Stimulated activated CD4-positive, alpha-beta T cell treated with anti-CD3 and anti-CD28 coated beads, Interleukin-2, amount 100 ng/mL, for 48 hours (primary cell): ENCODE results near the gene MEN1.

ENCODE experiments used
- DNase-seq, 2 donors: peaks; one replicate each; pipeline ENCODE4 v3.0.0-alpha.2; 2020

The MEN1 gene

DNA sequence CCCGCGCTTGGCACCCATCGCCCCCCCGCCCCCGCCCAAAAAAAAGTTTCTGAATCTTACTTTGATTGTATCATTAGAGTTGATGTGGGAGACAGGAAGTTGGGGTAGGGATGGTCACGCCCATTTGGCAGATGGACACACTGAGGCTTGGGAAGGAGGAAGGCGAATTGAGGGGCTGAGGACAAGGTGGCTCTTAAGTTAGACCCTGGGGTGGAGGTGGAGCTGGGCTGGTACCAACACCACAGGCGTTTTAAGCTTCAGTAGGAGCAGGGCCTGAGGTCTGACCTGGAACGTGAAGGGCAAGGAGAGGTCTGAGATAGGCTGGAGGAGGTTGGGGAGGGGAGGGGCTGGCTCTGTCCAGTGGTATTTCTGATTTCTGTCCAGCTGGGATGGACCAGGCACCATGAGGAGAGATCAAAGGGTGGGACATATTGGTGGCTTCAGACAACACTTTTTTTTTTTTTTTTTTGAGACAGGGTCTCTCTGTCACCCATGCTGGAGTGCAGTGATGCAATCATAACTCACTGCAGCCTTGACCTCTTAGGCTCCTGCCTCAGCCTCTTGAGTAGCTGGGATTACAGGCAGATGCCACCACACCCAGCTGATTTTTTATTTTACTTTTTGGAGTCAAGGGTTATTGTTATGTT lies 34.9 kb upstream of the MEN1 start:
- no peak for DNase-seq

DNA sequence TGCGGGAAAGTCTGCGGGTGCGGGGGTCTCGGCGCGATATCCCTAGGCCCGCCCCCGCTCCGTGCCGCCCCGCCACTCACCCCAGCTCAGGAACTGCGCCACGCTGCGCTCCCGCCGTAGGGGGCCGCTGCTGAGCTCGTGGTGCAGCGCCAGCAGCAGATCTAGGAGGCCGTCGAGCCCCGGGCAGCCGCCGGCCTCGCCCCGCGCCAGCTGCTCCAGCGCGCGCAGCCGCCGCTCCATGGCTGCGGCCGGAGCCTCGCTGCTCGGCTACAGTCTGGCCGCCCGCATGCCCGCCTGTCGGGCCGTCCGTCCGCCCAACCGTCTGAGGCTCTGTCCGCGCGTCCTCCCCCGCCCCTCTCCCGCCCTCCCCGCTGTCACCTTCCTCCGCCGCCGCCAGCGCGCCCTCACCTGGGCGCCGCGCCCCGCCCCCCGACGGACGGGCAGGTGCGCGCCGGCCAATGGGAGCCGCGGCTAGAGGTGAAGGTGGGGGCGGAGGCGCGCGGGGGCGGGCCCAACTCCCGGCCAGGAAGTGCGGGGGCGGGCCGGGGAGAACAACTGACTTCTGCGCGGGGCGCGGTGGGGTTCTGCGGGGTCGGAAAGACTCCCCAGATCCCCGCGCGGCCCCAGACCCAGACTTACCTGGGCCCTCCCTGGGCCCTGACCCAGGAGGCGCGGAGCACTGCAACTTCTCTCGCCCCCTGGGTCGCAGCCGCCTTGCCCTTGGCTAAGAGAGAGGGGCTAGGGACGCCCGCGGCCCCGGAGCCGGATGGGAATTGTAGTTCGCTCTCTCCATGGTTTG lies 34.2 kb upstream of the MEN1 start, which contains the start of gene CDC42BPG:
Gene CDC42BPG (minus strand): TSS at position 324 of the 799 bp plus-strand sequence. CDS start 84 bp downstream, at position 240.
- DNase-seq: no peak

DNA sequence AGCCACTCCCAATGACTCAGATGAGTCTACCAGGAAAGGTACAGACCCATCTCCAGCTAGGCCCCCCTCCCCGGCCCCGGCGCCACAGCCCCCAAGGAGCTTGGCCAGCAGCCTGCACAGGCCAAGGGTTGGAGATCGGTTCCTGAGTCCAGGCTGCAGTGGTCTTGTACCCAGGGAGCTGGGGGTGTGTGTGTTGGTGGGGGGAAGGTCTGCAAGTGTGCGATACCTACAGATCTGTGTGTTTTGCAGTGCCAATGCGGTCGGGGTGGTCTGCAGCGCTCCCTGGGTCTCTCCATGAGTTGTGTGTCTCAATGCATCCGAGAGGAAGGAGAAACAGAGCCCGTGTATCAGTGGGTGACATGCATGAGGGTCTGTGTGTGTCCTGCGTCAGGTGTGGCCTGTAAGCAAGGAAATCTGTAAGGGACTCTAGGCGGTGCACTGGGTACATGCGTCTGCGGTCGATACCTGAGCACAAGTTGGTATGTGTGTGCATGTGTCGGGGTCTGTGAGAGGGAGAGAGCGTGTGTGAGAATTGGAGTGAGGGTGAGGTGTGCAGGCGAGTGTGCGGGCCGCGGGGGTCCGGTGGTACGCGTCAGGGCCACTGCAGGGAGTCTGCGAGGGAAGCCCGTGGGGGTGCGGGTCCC lies 33.5 kb upstream of the MEN1 start:
- no peak for DNase-seq

DNA sequence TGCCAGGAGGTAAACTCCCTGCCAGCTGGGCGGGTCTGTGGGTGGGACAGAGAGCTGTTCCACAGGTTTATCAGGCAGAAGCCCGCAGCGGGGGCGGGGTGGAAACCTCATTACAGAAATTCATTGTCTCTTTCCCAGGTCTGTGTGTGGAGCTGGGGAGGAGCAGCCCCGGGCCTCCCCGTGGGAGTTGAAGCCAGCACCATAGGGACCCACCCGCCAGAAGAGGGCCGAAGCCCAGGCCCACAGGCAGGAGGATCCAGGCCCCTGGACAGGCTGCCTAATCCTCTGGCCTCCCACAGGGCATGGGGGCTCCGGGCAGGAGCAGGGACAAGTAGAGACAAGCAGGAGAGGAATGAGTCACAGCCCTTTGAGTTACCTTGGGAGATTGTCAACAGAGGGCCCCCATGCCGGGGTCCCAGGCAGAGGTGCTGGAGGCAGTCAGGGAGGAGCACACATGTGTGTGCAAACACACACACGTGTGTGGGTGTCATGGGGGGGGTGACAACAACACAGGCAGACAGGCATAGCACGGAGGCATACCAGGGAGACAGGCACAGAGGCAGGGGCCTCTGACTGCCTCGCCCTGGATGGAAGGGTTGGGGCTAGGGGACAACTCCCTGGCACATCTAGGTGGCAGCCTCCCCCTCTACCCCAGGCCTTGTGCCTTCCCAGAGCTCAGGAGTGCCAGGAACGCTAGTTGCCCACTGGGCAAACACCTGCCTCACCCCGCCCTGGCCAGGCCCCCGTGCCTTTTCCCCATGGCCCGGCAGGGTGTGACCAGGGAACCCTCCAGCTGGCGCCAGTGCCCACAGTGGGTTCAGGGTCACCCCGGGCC lies 32.7 kb upstream of the MEN1 start:
- DNase-seq: no peak

- DNase-seq: no peak
These were observed 32.0 kb upstream of the MEN1 start for GRCh38 chr11:64842366-64842759.

DNA sequence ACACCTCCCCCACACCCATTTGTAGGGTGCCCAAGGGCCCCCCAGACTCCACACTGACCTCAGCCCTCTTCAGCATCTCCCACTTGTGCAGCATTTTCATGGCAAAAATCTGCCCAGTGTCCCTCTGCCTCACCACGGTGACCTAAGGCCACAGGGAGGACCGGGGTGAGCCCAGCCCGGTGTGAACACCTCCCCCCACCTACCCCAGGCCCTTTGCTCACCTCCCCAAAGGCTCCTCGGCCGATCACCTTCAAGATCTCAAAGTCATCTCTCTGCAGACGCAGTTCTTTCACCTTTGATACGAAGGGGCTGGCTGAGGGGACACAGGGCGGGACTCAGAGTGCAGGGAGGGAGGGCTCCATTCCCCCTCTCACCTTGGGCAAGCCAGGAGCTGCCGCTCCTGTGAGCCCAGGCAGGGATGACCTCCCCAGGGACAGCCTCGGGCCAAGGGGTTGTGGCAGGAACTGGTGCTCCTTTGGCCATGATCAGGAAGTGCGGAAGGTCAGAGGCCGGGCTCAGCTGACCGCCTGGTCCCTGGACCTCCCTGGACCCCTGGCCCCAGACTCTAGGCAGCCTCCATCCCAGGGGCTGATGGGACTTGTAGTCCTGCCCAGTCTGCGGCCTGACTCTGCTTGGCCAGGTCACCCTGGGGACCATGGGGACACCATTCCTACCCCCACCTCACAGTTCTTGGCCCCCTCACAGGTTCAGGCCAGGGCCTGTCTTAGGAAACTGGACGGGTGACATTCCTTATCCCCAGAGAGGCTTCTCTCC lies 31.4 kb upstream of the MEN1 start:
- DNase-seq: no peak

DNA sequence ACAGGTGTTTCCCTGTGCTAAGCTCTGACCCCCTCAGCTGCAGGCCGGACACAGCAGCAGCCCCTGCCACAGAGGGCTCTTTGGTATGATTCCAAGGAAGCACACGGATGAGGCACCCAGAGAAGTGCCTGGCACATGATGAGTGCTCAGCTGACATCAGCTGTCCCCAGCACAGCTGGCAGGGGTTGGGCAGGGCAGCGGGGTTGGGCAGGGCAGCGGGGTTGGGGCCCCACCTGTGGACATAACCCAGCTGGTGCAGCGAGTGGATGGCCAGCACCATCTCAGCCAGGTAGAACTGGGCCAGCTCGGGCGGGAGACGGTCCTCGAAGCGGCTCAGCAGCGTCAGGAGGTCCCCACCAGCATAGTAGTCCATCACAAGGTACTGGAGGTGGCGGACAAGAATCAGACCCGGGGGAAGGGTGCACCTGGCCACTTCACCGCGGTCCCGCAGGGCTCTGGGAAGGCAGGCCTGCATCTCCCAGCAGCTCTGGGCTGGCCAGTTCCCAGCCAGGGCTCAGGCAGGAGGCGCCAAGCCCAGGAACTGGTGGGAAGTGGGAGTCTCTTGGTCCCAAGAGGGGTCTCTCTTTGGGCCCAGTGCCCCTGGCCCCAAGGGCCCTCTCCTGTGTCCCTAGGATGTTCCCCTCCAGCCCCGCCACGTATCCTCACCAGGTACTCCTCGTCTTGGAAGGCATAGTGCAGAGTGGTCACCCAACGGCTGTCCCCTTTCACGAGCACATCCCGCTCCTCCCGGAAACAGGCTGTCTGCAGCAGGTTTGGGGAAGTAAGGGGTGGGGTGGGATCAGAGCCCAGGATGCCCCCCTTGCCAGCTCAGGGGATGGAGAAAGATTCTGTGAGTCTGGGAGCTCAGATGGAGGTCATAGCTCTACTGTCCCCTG lies 29.8 kb upstream of the MEN1 start:
- no peak for DNase-seq

DNA sequence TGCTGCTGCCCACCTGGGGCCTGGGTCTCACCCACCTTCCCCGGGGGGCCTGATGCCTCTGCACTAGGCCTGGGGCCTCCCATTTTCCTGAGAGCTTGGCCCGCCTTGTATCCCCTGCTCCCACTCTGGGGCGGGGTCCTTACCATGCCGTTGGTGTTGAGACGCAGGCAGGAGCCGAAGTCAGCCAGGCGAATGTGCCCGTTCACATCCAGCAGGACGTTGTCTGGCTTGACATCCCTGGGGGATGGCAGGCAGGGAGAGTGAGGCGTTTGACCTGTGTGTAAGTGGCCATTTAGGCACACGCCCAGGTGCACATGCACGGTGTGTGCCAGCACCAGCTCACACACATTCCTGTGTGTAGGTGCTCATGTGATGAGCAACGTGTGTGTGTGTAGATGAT lies 29.0 kb upstream of the MEN1 start:
- no peak for DNase-seq

GRCh38 chr11:64838600-64839334 lies 28.4 kb upstream of the MEN1 start:
- no peak for DNase-seq

DNA sequence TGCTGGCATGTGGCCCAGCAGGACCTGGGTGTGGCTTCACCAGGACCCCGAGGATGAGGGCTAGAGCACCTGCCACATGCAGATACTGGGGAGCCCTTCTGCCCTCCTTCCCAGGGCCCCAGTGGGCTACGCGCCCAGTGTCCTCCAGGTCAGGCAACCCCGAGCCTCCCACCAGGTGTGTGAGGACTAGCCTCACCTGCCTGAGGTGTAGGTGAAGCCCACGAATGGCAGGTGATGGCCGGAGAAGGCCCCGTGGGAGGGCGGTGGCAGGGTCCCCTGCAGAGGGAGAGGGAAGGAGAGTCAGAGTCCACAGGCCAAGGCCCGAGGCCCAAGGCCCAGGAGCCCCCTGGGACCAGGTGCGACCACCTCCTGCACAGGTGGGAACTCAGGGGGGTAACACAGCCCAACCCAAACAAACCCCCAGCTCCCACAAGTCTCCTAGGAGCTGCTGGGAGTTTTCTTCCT lies 27.6 kb upstream of the MEN1 start:
- no peak for DNase-seq

DNA sequence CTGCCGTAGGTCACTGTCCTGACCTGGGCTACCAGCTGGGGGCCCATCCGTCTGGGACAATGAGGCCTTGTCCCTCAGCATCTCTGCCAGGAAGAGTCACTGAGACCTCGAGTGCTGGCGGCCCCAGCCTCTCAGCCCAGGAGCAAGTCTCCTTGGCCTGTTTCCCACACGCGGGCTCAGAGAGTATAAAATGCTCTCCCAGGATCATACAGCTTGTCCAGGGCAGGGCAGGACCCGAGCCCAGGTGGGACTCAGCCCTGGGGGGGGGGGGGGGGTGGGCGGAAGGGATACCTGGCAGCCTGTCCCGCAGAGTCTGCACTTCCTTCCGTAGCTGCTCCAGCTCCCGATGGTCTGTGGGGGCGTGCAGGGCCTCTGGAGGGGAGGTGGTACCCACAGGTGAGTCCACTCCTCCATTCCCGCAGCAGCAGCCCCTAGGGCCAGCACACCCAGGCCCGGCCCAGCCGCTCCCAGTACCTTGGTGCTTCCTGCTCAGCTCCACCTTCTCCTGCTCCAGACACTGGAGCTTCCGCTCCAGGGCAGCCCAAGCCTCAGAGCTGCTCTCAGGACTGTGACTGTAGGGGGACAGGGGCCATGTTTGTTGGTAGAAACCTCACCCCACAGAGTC lies 26.2 kb upstream of the MEN1 start:
- no peak for DNase-seq

DNA sequence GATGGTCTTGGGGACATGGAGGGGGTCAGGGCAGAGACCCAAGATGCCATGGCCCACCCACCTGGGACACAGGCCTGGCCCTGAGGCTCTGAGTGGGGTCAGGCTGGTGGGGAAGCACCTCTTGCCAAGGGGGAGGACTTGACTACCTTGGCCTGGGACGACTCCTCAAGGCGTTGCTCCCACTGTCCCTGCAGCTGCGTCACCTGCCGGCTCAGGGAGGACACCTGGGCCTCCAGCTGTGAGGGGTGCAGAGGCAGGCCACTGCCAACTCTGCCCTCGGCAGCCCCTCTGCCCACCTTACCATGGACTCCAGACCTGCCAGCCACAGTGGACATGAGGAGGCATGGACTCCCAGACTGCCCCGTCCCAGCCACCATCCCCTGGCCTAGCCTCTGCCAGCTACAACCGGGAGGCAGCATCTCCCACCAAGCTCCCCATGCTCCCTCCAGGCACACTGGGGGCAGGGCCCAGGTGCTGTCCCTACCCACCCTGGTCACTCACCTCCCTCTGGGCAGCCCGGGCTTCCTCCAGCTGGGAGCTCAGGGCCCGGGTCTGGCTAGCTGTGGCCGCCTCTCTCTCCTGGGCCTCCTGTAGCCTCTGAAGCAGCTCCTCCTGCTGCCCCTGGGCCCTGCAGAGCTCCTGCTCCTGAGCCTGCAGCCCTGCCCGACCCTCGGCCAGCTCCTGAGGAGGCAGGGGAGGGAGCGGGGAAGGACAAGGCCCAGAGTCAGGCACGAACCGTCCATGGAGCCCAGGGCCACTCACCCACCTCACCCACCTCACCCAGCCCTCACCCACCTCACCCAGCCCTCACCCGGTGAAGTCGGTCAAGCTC lies 25.5 kb upstream of the MEN1 start:
- DNase-seq: no peak

DNA sequence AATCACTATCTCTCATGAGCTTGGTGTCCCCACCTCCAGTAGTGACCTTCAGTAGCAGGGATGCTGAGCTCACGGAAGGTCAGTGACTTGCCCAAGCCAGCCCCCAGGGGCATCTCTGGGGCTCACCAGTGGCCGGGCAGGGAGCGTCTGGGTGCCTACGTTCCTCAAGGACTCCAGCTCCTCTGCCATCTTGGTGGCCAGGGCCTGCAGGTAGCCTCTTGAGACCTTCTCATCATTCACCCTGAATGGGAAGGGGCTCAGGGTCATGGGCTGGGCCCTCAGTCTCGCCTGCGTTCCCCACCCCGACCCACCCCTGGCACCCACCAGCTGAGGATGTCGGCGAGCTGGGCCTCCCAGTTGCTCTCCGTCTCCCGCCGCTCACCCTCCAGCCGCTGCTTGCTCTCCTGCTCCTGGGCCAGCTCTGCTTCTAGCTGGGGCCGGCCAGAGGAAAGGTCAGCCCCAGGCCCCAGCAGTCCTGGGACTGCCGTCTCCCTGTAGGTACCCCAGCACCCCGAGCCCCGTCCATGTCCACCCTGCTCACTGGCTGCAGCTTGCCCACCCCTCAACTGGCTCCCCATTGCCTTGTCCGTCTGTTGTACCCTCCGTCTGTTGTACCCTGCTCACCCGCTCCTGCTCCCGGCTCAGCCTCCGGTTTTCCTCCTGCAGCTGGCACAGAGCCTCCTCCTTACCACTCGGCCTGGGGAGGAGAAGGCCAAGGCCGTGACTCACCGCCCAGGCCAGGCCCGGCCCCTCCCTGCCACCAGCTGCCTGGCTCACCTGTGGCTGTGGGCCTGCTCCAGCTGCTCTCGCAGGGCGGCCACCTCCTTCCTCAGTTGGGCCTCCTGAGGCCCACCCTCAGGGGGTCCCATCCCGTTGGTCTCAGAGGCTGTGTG lies 24.6 kb upstream of the MEN1 start:
- DNase-seq: no peak

- DNase-seq: no peak
These were observed 23.8 kb upstream of the MEN1 start for GRCh38 chr11:64834031-64834722.

- DNase-seq: no peak
These were observed 23.2 kb upstream of the MEN1 start for GRCh38 chr11:64833509-64833908.

DNA sequence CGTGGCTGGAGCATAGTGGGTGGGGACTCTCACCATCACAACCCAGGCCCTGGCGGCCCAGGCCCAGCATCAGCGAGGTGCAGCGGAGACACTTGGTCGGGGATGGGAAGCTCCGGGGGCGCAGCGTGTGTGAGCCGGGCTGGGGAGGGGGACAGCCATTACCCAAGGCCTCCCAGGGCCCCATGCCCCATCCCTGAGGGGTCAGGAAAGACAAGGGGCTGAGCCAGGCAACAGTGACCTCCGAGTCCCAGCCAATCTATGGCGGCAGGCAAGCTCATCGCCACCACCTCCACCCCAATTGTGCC lies 22.8 kb upstream of the MEN1 start:
- no peak for DNase-seq

DNA sequence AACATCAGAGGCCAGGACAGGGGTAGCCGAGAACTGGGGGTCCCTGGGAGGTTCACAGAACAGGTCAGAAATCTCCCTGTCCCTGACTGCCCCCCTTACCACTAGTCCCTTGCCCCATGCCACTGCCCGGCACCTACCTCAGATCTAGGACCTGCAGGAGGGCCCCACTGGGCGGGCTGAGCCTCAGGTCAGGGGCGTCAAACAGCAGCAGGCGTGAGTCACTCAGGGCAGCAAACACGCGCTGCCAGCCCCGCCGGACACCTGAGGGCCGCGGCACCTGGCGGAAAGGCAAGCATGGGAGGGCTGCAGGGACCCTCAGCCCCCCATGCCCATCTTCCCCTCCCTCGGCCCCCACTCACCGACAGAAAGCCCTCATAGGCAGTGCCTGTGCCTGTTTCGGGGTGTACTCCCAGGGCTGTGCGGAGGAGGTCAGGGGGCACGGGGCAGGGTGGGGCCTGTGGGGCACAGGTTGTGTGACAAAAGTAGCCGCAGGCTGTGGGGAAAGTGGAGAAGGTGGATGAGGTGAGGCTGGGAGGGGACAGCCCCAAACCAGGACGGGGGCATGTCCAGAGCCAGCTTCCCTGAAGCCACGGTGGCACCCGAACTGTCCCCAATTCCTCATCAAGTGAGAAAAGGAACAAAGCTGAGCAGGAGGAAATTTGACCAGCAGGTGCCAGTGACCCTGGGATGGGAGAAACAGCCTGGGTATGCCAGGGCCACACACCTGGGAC lies 22.3 kb upstream of the MEN1 start:
- no peak for DNase-seq
